Panc1 (cell line): Measurements from ENCODE around the gene PDHB.

Experiments used
- POLR2AphosphoS5 ChIP-seq: IDR thresholded peaks from 2 replicates; pipeline ENCODE4 v1.6.1; 2012; ENCODE audit warnings: mild to moderate bottlenecking, low read depth, low read length, moderate library complexity
- SIN3A ChIP-seq: IDR thresholded peaks from 2 replicates; pipeline ENCODE4 v1.6.1; 2012; ENCODE audit warnings: low read depth, mild to moderate bottlenecking, low read length, moderate library complexity, borderline replicate concordance; ENCODE audit not compliant: insufficient read depth
- TF ChIP-seq, protein P1 (sequence below): fragments of 450-650 bp; IDR thresholded peaks from 2 replicates; pipeline ENCODE4 v1.5.1; 2017; ENCODE audit warnings: mild to moderate bottlenecking
- TF ChIP-seq, protein P2 (sequence below), 2 experiments: IDR thresholded peaks; 2 replicates each; pipeline ENCODE4 v1.6.1; 2011 to 2012; ENCODE audit warnings: low read depth in 2 of 2, control low read depth in 1 of 2, low read length in 1 of 2, mild to moderate bottlenecking in 1 of 2, moderate library complexity in 1 of 2; ENCODE audit not compliant: insufficient read depth in 1 of 2

DNA sequence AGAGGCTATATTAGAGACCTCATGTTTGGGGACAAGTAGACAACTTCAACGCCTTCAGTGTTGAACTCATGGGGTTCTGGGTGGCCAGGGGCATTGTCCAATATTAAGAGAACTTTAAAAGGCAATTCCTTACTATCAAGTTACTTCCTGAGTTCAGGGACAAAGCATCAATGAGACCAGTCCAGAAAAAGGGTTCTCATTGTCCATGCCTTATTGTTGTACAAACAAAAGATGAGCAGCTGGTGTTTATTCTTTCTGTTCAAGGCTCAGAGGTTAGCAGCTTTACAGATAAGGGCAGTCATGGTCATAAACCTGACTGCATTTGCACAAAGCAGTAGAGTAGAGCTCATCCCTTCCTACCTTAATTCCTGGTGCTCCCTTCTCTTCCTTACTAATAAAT, 18.5 kb upstream of the PDHB start:
- TF ChIP-seq, protein P1, sequence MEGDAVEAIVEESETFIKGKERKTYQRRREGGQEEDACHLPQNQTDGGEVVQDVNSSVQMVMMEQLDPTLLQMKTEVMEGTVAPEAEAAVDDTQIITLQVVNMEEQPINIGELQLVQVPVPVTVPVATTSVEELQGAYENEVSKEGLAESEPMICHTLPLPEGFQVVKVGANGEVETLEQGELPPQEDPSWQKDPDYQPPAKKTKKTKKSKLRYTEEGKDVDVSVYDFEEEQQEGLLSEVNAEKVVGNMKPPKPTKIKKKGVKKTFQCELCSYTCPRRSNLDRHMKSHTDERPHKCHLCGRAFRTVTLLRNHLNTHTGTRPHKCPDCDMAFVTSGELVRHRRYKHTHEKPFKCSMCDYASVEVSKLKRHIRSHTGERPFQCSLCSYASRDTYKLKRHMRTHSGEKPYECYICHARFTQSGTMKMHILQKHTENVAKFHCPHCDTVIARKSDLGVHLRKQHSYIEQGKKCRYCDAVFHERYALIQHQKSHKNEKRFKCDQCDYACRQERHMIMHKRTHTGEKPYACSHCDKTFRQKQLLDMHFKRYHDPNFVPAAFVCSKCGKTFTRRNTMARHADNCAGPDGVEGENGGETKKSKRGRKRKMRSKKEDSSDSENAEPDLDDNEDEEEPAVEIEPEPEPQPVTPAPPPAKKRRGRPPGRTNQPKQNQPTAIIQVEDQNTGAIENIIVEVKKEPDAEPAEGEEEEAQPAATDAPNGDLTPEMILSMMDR = no peak
- TF ChIP-seq POLR2AphosphoS5 (no peak), SIN3A (no peak)
- TF ChIP-seq, protein P2, sequence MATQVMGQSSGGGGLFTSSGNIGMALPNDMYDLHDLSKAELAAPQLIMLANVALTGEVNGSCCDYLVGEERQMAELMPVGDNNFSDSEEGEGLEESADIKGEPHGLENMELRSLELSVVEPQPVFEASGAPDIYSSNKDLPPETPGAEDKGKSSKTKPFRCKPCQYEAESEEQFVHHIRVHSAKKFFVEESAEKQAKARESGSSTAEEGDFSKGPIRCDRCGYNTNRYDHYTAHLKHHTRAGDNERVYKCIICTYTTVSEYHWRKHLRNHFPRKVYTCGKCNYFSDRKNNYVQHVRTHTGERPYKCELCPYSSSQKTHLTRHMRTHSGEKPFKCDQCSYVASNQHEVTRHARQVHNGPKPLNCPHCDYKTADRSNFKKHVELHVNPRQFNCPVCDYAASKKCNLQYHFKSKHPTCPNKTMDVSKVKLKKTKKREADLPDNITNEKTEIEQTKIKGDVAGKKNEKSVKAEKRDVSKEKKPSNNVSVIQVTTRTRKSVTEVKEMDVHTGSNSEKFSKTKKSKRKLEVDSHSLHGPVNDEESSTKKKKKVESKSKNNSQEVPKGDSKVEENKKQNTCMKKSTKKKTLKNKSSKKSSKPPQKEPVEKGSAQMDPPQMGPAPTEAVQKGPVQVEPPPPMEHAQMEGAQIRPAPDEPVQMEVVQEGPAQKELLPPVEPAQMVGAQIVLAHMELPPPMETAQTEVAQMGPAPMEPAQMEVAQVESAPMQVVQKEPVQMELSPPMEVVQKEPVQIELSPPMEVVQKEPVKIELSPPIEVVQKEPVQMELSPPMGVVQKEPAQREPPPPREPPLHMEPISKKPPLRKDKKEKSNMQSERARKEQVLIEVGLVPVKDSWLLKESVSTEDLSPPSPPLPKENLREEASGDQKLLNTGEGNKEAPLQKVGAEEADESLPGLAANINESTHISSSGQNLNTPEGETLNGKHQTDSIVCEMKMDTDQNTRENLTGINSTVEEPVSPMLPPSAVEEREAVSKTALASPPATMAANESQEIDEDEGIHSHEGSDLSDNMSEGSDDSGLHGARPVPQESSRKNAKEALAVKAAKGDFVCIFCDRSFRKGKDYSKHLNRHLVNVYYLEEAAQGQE (IDR thresholded peaks at IDR 0.05; ENCODE audit: insufficient read depth in 1 of 2, low read depth in 2 of 2, low read length in 1 of 2) = no peak
